CD4-positive, alpha-beta T cell treated with Interleukin-15 for 1 hour (primary cell): ENCODE data around the gene HSF5.

Experiments used
- DNase-seq: peaks from one replicate; pipeline ENCODE4 v3.0.0-alpha.2; 2020

The HSF5 gene

GRCh38 chr17:58382108-58382871 lies 105.9 kb downstream of the HSF5 start:
- DNase-seq: no peak

DNA sequence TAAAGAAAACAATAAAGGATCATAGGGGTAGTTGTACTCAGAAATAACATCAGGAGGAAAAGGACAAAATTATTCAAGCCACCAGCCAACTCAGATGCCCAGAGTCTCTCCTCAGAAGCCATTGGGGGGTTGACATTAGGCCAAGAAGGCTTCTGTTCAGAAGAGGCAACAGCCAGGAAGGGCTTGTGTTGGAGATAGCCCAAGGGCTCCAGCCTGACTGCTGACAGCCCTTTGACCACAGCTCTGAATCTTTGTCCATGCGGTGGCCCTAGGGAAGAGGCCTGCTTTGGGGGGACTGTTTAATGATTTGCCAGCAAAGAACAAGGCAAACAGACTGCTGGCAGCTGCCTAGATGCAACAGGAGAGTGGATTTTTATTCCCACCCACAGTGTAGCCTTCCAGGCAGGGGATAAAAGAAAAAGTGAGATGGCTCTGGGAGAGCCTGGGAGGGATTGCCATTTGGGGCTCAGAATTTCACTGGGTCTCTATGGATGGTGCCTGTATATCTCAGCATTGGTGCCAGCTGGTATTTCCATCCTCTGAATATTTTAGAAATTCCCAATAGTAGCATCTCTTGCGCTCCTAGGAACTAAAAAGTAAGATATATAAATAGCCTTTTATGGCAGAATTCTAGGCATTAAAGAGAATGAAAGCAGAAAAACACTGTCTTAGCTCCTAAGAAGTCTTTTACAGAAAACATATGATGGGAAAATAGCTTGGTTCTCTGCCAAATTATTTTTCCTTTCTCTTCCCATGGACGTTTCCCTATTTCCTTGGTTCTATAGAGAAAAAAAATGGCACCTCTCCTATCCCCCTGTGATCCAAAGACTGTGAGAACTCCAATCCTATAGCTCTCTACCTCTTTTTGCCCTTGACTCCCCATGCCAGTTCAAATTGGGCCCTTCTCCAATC lies 106.8 kb downstream of the HSF5 start:
- no peak for DNase-seq

DNA sequence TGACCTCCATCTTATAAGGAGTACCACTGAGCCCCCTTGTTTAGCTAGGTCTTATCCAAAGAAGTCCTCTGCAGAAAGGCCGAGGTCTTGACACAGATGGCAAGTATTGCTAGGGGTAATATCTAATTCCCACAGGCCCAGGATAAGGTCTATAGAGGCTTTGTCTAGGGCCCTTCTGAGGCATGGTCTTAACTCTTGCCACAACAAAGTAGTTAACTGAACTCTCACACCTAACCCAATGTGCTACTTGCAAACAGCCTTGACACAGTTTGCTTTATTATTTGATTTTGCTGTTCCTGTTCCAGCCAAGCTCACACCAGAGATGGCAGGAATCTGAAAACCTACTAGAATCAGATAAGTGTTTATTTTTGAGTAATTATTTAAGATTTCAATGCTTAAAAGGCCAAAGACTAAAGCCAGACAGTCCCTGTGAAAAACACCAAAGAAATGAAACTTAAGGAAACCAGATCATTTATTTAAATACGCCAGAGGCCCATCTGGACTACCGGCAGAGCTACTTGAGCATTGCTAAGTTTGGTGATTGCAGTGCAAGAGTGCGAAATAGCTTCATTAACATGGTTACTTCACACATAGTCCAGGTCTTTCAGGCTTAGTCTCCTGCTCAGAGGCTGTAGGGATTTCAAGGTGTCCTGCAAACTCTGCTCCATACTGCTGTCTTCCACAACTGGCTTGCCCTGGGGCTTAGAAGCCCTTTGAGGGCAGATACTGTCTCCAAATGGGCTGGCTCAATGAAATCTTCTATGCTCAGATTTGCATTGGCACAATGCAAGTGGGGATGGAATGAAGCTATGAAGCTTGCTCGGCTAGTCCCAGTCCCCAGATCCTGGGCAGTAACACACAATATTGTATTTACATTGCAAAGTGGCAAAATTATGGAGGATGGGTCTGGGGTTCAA lies 107.7 kb downstream of the HSF5 start:
- no peak for DNase-seq

GRCh38 chr17:58379511-58379824 lies 108.7 kb downstream of the HSF5 start:
- DNase-seq: no peak

GRCh38 chr17:58378733-58379510 lies 109.3 kb downstream of the HSF5 start:
- no peak for DNase-seq

GRCh38 chr17:58377661-58378060 lies 110.5 kb downstream of the HSF5 start:
- no peak for DNase-seq

DNA sequence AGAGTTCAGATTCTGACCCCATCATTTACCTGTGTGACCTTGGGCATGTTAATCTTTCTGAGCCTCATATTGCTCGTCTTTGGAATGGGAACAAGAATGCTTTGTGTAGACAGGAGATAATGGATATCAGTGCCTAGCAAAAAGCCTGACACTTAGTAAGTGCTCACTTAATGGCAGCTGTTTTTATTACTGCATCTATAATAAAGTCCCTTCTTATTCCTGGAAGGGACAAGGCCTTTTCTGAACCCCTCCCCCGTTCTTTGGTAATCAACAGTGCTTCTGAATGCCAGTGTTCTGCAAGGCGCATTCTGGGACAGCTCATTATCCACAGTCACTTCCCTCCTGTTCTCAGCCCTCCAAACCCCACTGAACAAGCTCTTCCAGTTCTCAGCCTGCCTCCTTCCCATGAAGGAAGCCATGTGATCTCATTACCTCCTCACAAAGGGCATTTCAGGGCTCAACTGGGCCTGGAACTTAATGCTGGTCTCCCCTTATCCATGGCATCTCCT lies 111.1 kb downstream of the HSF5 start:
- no peak for DNase-seq

- no peak for DNase-seq
These were observed 111.7 kb downstream of the HSF5 start for GRCh38 chr17:58376472-58377000.

DNA sequence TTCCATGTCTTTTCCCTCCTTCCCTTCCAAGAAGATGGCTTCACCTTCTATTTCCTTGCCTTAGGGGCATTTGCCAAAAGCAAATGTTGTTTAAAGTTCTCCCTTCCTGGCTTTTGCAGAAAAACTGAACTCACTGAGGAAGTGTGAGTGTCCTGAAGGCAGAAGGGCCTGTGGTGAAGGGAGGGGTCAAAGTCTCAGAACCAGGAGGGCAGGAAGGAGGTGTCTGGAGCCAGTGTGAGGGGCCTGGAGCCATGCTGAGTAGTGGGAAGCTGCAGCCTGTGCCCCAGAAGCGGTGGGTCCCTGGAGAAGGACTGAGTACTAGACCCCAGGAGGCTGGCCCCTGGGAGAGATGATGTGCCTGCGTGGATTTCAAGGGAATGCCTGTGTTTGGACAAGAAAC lies 112.4 kb downstream of the HSF5 start:
- DNase-seq: no peak

- no peak for DNase-seq
These were observed 113.0 kb downstream of the HSF5 start for GRCh38 chr17:58375256-58375655.

- DNase-seq: no peak
These were observed 114.3 kb downstream of the HSF5 start for GRCh38 chr17:58373923-58374322.

GRCh38 chr17:58373003-58373402 lies 115.2 kb downstream of the HSF5 start:
- DNase-seq: no peak

DNA sequence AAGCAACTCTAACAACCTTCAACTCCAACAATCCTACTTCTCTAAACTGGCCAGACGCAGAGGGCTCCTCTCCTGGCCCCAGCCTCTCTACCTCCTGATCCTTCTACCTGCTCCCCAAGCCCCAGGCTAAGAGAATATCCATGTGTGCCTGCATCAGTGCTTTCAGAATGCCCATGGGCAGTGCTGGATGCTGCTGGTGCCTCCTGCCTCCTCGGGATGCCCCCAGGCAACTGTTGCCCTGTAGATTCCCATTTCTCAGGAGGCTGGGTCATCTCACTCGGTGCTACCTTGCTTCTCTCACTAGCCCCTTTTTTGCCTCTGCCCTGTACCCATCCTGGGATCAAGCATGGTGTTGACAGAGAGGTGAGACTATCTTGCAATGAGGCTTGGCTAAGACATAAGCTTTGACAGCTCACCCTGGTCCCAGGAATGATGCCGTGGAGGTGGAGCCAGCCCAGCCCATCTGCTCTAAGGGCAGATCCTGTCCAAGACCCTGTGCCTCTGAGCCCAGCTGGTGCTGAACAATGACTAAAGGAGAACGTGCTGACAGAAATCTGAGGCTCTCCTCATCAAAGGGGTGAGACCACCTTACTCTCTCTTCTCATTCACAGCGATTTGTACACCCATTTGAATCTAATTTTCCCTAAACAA lies 116.8 kb downstream of the HSF5 start:
- DNase-seq: no peak

DNA sequence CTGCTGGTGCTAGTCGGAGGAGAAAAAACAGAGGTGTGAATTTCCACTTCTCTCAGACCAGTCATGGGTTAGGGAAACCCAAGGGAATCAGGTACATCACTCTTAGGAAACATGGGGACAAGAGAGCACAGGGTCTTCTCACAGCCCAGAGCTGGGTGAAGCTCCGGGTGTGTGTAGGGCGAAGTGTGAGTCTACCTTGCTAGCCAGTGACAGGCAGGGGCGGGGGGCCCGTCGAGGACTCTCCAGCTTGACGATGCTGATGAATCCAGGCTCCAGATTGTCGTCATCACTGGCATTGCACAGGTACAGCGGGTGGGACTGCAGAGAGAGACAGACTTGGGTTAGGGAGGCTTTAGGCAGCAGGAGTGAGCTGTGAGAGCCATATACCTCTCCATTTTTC lies 117.5 kb downstream of the HSF5 start:
- no peak for DNase-seq

DNA sequence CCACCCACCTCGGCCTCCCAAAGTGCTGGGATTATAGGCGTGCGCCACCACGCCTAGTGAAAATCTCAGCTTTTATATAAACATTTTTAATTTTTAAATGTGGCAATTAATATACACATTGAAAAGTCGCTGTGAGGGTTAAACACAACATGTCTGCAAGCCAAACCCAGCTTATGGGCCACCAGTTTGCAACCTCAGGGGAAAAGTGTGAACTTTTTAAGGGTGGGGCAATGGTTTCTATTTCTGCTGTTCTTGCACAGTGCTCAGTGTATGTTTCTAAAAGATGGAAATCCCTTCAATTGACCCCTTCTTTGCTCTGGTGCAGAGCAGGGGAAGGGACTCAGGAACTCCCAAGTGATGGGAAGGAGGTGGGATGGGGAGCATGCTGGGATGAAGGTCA lies 117.9 kb downstream of the HSF5 start:
- DNase-seq: no peak
